Colon (tissue), 2 donors: ENCODE results near the gene PDF.
"Not testable (repeated sequence)": the region's sequence is repeated elsewhere in the genome, so short reads cannot be mapped to it uniquely, and the experiment has no call there.

ENCODE experiments used
- FAIRE-seq: peaks from 2 replicates; lab custom pipeline; 2012; peaks lifted over from hg19 to GRCh38; lab: Jason Lieb, UNC
- donor health status: control.
- donor health status: control.

Gene PDF

GRCh38 chr16:69316595-69317034, 13.8 kb downstream of the PDF start:
- FAIRE-seq, result no peak

DNA sequence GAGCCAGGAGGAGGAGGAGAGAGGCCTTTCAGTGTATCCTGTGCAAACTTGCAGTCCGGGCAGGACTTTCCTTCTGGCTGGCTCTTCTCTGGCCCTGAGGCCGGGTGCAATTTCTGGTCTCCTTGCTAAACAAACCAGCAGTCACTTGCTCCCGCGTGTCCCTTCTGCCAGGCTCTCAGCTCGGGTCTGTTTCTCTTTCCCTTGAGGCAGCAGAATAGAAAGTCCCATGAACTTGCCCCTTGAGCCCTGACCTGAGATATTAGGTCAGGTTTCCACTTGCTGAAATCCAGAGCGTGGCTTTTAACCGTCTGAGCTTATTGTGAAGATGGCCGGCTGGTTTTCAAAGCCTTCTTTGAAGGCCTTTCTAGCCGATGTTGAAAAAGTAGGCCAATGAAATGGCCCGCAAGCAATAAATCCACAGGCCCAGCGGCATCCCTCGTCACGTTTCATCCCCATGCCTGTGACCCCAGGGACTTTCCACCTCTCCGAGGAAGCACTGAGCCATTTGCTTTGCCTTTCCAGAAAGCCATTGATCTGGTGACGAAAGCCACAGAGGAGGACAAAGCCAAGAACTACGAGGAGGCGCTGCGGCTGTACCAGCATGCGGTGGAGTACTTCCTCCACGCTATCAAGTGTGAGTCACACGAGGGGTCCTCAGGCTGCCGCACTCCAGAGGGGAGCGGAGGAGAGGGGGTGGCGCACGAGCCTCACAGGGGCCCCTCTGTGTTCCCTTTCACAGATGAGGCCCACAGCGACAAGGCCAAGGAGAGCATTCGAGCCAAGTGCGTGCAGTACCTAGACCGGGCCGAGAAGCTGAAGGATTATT, 14.7 kb downstream of the PDF start:
- FAIRE-seq, result no peak

DNA sequence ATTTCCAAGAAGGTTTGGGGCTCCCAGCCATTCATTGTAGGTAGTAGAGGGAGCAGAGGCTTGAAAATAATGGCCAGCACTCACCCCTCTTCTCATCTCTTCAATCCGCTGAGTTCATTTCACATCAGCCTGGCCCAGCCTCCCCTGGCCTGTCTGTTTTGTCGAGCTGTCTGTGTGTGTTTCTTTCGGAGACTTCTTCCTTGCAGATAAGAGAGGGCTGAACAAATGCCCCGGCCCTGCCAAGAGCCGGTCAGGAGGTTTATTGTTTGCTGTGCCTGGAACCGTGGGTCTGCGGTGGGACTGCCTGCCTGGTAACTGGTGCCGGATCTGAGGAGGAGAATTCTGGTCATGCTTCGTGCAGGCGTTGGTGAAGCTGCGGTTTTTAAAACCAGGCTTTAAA, 15.9 kb downstream of the PDF start:
- FAIRE-seq, result no peak

GRCh38 chr16:69313469-69313868, 16.9 kb downstream of the PDF start:
- FAIRE-seq, result no peak

- no peak for FAIRE-seq
Observed at GRCh38 chr16:69311533-69312387, 18.6 kb downstream of the PDF start.

DNA sequence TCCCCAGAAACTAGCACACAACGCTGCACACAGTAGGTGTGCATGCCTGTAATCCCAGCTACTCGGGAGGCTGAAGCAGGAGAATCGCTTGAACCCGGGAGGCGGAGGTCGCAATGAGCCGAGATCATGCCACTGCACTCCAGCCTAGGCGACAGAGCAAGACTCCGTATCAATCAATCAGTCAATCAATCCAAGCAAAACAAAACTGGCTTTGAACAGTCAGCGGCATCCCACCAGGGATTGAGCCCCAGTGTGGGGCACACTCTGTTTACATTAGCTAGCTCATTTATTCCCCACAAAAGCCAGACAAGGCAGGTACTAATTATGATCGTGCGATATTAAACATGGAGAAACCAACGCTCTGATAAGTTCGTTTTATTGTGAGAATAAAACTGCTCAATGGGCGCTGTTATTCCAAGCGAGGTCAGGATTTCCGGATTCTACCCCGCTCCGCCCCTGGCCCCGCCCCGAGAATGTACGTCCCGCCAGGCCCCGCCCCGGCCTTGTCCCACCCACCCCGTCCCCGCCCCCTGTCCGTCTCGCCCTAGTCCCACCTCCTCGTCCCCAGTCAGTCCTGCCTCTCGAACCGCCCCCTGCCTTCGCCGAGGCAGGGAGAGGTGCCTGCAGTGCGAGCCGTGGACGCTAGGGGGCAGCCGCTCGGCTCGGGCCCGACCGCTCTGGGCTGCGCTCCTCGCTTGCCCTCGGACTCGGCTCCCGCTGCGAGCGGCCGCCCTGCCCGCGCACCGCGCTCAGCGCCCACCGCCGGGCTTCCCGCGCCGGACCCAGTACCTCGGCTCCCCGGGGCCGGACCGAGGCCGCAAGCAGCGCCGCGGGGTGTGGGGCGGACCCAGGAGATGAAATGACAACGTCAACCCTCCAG, 19.5 kb downstream of the PDF start, which contains the start of gene VPS4A:
Gene VPS4A (plus strand): TSS at position 698 of the 880 bp plus-strand sequence. CDS start 162 bp downstream, at position 860.
- no peak for FAIRE-seq

DNA sequence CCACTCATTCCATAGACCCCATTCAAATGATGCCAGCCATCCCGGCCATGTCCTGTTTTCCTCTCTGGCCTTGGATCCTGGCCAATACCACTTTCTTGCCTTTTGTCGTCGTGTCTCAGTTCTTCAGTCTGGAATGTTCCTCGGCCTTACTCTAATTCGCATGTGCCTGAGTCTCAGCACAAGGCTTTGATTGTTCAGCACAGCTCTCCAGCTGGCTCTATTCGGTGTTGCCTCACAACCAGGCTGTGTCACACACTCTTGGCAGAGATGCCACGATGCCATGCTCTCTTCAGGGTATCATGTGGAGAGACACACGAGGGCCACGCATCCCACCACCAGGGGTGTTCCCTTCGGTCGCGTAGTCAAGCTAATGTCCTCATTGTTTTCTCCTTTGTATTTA, 21.1 kb downstream of the PDF start:
- no peak for FAIRE-seq

GRCh38 chr16:69307856-69308255, 22.5 kb downstream of the PDF start:
- FAIRE-seq, result no peak

- no peak for FAIRE-seq
Observed at GRCh38 chr16:69307091-69307490, 23.3 kb downstream of the PDF start.

DNA sequence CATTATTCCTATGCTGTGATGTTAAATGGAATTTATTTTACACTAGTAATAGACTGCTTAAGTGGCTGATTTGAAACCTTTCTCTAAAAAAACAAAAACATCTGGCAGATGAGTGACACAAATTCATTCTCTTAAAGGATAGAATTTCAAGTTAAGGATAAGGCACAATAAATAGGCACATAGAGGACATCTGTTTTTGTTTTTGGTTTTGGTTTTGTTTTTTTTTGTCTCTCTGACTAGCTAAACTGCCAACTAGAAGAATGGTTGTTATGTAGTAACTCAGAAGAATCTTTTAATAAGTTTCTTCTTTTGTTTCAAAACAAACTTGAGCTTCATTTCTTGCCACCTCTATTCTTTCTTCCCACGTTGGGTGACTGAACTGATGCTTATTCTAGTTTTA, 24.4 kb downstream of the PDF start:
- no peak for FAIRE-seq

DNA sequence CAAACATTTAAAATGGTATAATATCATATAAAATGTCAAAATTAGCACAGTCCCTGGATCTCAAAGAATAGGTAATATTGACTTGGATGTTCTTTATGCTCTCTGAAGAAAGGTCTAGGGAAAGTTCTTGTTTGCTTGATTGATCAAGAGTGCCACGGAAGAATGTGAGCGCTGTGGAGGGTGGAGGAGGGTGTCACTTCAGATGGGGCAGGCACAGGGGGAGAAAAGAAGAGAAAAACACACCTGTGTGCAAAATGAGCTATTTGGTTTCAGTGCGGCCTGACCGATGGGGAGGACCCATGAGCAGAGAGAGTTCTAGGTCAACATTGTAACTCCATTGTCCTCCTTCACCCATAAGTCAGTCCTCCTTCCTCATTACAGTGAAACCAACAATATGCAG, 28.1 kb downstream of the PDF start:
- no peak for FAIRE-seq

DNA sequence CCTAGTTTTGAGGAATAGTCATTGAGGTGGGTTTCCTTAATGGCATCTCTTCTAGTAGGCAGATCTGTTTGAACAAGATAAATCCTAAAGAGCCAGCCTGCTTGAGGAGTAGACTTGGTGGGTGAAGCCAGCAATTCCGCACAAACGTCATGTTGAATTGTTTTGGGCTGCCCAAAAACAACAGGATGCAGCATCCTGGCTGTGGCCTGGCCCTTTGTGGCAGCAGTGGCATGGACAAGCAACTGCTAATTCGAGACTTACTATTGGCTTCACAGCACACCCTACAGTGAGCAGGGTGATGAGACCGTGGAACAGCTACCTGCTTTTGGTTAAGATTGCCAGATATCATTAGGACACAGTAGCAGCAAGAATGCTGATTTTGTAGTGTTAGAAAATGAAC, 28.5 kb downstream of the PDF start:
- FAIRE-seq, result no peak

DNA sequence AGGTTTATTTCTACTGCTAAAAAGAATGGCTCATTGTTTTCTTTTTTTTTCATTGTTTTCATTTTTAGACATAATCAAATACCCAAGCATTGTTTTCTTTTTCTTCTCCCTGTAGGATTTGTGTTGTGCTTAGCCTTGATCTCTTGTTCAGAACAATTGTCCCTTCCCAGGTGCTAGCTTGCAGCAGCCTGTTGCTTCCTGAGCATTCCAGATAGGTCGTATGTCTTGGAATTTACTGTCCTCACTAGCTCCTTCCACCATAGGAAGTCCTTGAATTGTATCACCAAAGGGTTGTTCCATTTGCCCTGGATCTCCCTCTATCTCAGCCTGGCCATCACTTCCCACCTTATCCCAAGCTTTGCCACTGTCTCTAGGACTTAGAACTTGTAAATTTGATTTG, 29.2 kb downstream of the PDF start:
- no peak for FAIRE-seq

- no peak for FAIRE-seq
Observed at GRCh38 chr16:69298261-69298660, 32.1 kb downstream of the PDF start.

DNA sequence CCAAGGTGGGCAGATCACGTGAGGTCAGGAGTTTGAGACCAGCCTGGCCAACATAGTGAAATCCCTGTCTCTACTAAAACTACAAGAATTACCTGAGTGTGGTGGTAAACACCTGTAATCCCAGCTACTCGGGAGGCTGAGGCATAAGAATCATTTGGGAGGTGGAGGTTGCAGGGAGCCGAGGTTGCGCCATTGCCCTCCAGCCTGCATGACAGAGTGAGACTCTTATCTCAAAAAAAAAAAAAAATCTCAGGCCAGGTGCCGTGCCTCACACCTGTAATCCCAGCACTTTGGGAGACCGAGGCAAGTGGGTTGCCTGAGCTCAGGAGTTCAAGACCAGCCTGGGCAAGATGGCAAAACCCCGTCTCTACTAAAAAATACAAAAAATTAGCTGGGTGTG, 33.6 kb downstream of the PDF start:
- not testable (repeated sequence) for FAIRE-seq

GRCh38 chr16:69294051-69294450, 36.3 kb downstream of the PDF start:
- FAIRE-seq, result no peak

GRCh38 chr16:69293401-69293800, 37.0 kb downstream of the PDF start:
- FAIRE-seq, result no peak

- not testable (repeated sequence) for FAIRE-seq
Observed at GRCh38 chr16:69291657-69292056, 38.7 kb downstream of the PDF start.

- FAIRE-seq, result no peak
Observed at GRCh38 chr16:69286941-69287713, 43.3 kb downstream of the PDF start.

GRCh38 chr16:69285240-69285639, 45.1 kb downstream of the PDF start:
- FAIRE-seq, result no peak

GRCh38 chr16:69283851-69284250, 46.5 kb downstream of the PDF start:
- FAIRE-seq, result no peak
